ENCODE results near the gene AGAP1.

The AGAP1 gene

DNA sequence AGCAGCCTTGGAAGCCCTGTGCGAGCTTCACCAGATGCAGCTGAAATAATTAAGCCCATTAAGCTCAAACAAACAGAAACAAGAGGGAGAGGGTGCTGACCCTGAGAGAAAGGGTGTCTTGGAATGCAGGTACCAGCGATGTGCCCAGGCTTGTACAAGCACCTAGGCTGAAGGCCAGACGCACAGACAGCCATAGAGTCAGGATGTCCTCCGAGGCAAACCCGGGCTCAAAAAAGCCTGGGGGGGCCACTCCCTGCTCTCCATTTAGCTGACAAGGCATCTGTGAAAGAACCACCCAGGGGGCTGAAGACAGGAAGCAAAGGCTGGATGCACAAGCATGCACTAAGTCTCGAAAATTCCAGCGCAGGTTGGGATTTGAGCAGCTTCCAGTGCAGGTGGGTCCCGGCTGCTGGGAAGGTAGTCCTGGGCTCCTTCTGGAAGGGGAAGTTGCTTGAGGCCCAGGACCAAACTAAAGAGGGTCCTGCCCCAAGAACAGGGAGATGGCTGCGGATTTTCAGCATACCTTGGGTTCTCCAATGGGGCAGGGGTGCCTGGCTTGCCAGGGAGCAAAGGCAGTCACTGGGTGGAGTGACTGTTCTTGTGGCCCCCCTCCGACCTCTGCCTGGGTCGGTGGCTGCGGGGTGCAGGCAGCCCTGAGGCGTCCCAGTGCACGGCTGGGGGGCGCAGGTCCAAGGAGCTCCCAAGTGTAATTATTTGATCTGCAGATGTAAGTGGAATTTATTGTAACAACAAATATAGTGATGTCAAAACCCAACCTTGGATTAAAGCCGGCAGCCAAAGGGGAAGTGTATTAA, 668.4 kb downstream of the AGAP1 start:
- H3K27me3 Mint-ChIP-seq (ENCODE audit: low read depth) = peaks cover 67% of the 10 kb centered on the region
- H3K9me3 Mint-ChIP-seq = no peaks in the 10 kb centered on the region
- H3K27ac Mint-ChIP-seq = no peak overlapping the region
- H3K4me3 Mint-ChIP-seq = no peak overlapping the region
- no peaks in the 10 kb centered on the region for H3K4me1 Mint-ChIP-seq (ENCODE audit: low read depth)
- no peaks in the 10 kb centered on the region for H3K36me3 Mint-ChIP-seq (ENCODE audit: low read depth)

DNA sequence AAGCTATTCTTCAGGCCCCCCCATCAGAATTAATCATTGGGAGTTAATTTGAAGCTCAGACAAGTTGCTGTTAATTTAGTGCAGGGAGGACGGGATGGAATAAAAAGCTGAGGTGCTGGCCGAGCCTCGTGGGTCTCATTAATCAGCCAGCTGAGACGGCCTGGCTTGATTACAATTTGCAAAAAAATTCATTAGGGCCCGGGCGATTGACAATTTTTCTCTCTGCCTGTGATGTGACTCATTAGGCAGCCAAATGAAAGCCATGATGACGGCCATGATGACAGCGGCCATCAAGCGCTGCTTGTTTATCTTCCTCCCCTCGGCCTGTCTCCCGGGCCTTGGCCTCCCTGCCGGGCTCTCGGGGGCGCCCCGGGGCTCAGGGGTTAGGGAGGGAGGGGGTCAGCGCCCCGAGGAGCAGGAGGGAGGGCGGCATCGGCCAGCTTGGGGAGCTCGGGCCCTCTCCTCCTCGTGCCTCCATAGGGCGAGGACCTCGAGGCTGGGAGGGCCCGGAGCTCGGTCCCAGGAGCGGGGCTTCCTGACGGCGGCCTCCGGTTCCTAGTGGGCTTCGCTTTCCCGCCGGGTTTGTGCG, 669.1 kb downstream of the AGAP1 start:
- H3K27ac Mint-ChIP-seq = no peak overlapping the region
- H3K4me1 Mint-ChIP-seq (ENCODE audit: low read depth) = no peaks in the 10 kb centered on the region
- no peak overlapping the region for H3K4me3 Mint-ChIP-seq
- H3K27me3 Mint-ChIP-seq (ENCODE audit: low read depth) = peaks cover 61% of the 10 kb centered on the region
- no peaks in the 10 kb centered on the region for H3K36me3 Mint-ChIP-seq (ENCODE audit: low read depth)
- no peaks in the 10 kb centered on the region for H3K9me3 Mint-ChIP-seq

DNA sequence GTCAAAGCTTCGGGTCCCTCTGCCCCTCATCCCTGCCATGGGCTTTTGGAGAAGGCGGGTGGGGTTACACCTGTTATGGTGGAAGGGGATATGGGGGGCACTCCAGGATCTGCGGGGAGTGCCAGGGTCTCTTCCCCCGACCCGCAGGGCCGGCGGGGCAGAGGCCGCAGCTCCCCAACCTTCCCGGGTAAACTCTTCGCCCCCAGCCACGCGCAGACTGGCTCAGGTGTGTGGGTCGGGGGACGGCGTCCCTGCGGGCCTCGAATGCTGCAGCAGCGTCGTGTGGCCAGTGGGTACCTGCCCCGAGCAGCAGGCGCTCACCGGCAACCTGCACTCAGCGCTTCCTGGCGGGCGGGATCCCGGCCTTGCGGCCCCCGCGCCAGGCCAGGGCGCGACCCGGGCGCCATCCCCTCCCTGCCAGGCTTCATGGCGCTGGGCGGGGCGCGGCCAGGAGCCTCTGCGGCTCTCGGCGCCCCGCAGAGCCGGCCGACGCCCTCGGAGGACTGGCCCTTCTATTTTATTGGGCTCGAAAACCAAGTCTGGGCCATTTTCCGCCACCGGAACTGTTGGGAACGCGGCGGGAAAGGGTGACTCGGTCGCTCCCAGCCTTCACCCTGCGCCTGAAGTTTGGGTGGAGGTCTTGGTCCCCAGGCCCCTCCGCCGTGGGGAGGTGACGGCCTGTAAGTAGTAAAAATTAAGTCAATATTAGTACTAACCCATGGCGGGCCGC, 669.8 kb downstream of the AGAP1 start:
- H3K27ac Mint-ChIP-seq = no peak overlapping the region
- no peaks in the 10 kb centered on the region for H3K4me1 Mint-ChIP-seq (ENCODE audit: low read depth)
- no peaks in the 10 kb centered on the region for H3K36me3 Mint-ChIP-seq (ENCODE audit: low read depth)
- no peak overlapping the region for H3K4me3 Mint-ChIP-seq
- no peaks in the 10 kb centered on the region for H3K9me3 Mint-ChIP-seq
- H3K27me3 Mint-ChIP-seq (ENCODE audit: low read depth) = peaks cover 54% of the 10 kb centered on the region

DNA sequence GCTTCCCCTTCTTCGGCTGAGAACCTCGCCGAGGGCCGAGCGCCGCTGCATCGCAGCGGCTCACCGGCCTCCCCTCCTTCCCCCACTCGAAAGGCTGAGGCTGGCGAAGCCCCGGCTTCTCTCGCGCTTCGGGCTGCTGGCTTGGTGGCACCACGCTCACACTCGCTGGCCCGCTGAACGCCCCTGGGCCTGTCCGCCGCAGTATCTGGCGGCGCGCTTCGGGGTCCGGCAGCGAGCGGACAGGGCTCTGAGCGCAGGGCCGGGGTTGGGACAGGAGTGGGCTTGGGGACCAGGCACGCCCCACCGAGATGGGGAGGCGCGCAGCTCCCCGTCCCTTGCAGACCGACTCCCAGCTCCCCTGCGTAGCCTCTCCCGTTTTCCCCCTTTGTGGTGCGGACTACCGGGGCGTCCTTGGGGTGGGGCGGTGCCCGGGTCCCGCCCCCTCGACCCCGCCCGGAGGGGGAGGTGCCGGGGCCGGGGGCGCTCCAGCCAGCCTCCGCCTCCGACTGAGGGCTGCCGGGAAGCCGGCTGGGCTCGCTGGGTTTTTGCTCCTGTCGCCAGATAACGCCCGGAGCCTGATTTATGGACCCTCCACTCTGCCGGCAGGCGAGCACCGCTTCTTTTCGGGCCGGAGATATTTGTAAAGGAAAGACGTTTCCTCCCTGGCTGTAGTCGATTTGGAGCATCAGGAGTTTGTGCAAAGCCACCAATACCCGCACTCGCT, 670.5 kb downstream of the AGAP1 start:
- H3K4me3 Mint-ChIP-seq = no peak overlapping the region
- H3K36me3 Mint-ChIP-seq (ENCODE audit: low read depth) = no peaks in the 10 kb centered on the region
- H3K4me1 Mint-ChIP-seq (ENCODE audit: low read depth) = peaks cover under 1% of the 10 kb centered on the region
- peak overlapping the region; percentile 74 for H3K27ac Mint-ChIP-seq
- H3K27me3 Mint-ChIP-seq (ENCODE audit: low read depth) = peaks cover 55% of the 10 kb centered on the region
- H3K9me3 Mint-ChIP-seq = no peaks in the 10 kb centered on the region

- H3K4me1 Mint-ChIP-seq (ENCODE audit: low read depth) = peaks cover 3% of the 10 kb centered on the region
- H3K36me3 Mint-ChIP-seq (ENCODE audit: low read depth) = no peaks in the 10 kb centered on the region
- no peaks in the 10 kb centered on the region for H3K9me3 Mint-ChIP-seq
- no peak overlapping the region for H3K4me3 Mint-ChIP-seq
- H3K27ac Mint-ChIP-seq = peak overlapping the region; percentile 74
- peaks cover 60% of the 10 kb centered on the region for H3K27me3 Mint-ChIP-seq (ENCODE audit: low read depth)
These were observed 671.3 kb downstream of the AGAP1 start for GRCh38 chr2:236164925-236165841.

- Mint-ChIP-seq H3K27ac (peak overlapping the region; percentile 67), H3K27me3 (ENCODE audit: low read depth) (peaks cover 64% of the 10 kb centered on the region), H3K4me1 (ENCODE audit: low read depth) (peaks cover 3% of the 10 kb centered on the region), H3K9me3 (no peaks in the 10 kb centered on the region), H3K36me3 (ENCODE audit: low read depth) (no peaks in the 10 kb centered on the region), H3K4me3 (peak overlapping the region; percentile 2)
These were observed 672.3 kb downstream of the AGAP1 start for GRCh38 chr2:236165842-236166795.

GRCh38 chr2:236166796-236167296, 673.0 kb downstream of the AGAP1 start:
- Mint-ChIP-seq H3K9me3 (no peaks in the 10 kb centered on the region), H3K36me3 (ENCODE audit: low read depth) (no peaks in the 10 kb centered on the region), H3K4me1 (ENCODE audit: low read depth) (peaks cover 3% of the 10 kb centered on the region), H3K27ac (peak overlapping the region; percentile 49), H3K4me3 (peak overlapping the region; percentile 2), H3K27me3 (ENCODE audit: low read depth) (peaks cover 64% of the 10 kb centered on the region)

- Mint-ChIP-seq H3K27ac (no peak overlapping the region), H3K36me3 (ENCODE audit: low read depth) (no peaks in the 10 kb centered on the region), H3K4me1 (ENCODE audit: low read depth) (peaks cover 3% of the 10 kb centered on the region), H3K27me3 (ENCODE audit: low read depth) (peaks cover 66% of the 10 kb centered on the region), H3K9me3 (no peaks in the 10 kb centered on the region), H3K4me3 (no peak overlapping the region)
These were observed 673.7 kb downstream of the AGAP1 start for GRCh38 chr2:236167297-236168109.

- H3K36me3 Mint-ChIP-seq (ENCODE audit: low read depth) = no peaks in the 10 kb centered on the region
- peaks cover 3% of the 10 kb centered on the region for H3K4me1 Mint-ChIP-seq (ENCODE audit: low read depth)
- H3K27ac Mint-ChIP-seq = peak within 1 kb of the TSS; percentile 68
- no peak within 1 kb of the TSS for H3K4me3 Mint-ChIP-seq
- no peaks in the 10 kb centered on the region for H3K9me3 Mint-ChIP-seq
- peaks cover 66% of the 10 kb centered on the region for H3K27me3 Mint-ChIP-seq (ENCODE audit: low read depth)
These were observed 674.6 kb downstream of the AGAP1 start, which contains the start of gene GBX2 for GRCh38 chr2:236168110-236169080. GBX2 (minus strand) TSS chr2:236168386; CDS start chr2:236167971, 415 bp downstream.

GRCh38 chr2:236169151-236169721, 675.4 kb downstream of the AGAP1 start:
- H3K27me3 Mint-ChIP-seq (ENCODE audit: low read depth) = peaks cover 72% of the 10 kb centered on the region
- H3K36me3 Mint-ChIP-seq (ENCODE audit: low read depth) = no peaks in the 10 kb centered on the region
- H3K4me3 Mint-ChIP-seq = no peak overlapping the region
- H3K9me3 Mint-ChIP-seq = no peaks in the 10 kb centered on the region
- H3K27ac Mint-ChIP-seq = peak overlapping the region; percentile 68
- peaks cover 3% of the 10 kb centered on the region for H3K4me1 Mint-ChIP-seq (ENCODE audit: low read depth)

All from T-helper 1 cell treated with Interleukin-12 subunit alpha and Interleukin-12 subunit beta and Interleukin-4 antibody, amounts not matched to agents 30 μg/mL and 1 μg/mL, for 36 hours (primary cell).